Measurements from ENCODE around the gene DEAF1. TPM values are rescaled to one million over a fixed set of nuclear protein-coding genes. Genes with fewer than 3 reads are reported as not detected.

DEAF1 gene
- total and polyA plus RNA-seq, 10 of the 15 experiments (the other 5 are each of a cell fraction or from before 2014, with no cell fraction given), result 0.68 to 51.3 (median 25.9) TPM

- BruUV-seq (replicated peaks), result no TSS peak
- no peak for ATAC-seq
- no peak for FAIRE-seq
- H4K20me1 ChIP-seq (ENCODE audit: control insufficient read depth, insufficient read depth), result no peaks in the 10 kb centered on the region
- ChIA-PET CTCF (no interaction called here), SMC1A (ENCODE audit: uncharacterized antibody, unreplicated experiment) (no interaction called here), RAD21 (ENCODE audit: unreplicated experiment) (no interaction called here), POLR2A (interaction anchor here (0.6 kb wide), 1 partner anchor 275 kb away, joined by 5 read pairs; no protein-coding TSS in a partner anchor)
- peaks cover 13% of the 10 kb centered on the region for H3K4me1 ChIP-seq (ENCODE audit: control insufficient read depth, insufficient read depth, low read length)
- WGBS (ENCODE audit: insufficient coverage, insufficient replicate concordance, low lambda C conversion rate, missing lambda C conversion rate), result 92% methylated on average over 50 of the region's 50 CpGs
- no peak overlapping the region for H3K4me2 ChIP-seq (ENCODE audit: control insufficient read depth, insufficient read depth)
- H3K27me3 ChIP-seq (replicated peaks in 1 of 2; ENCODE audit: control insufficient read depth in 2 of 2, insufficient read depth in 2 of 2, low read length in 1 of 2), result no peaks in the 10 kb centered on the region
- no peak overlapping the region for H3K4me3 ChIP-seq
- H3K36me3 ChIP-seq (ENCODE audit: control insufficient read depth in 2 of 2, insufficient read depth in 2 of 2, low read length in 1 of 2), result peaks cover 0 to 2% of the 10 kb centered on the region in 2 experiments; a peak in 3 of 4 replicates
- no peak overlapping the region for H3K27ac ChIP-seq (ENCODE audit: control insufficient read depth, insufficient read depth)
- no peak for DNase-seq (ENCODE audit: low read depth, low spot score)
- H3K9me3 ChIP-seq (replicated peaks; ENCODE audit: control insufficient read depth, insufficient read depth, low read length), result no peaks in the 10 kb centered on the region
- no peak overlapping the region for H3K9ac ChIP-seq (ENCODE audit: control insufficient read depth, insufficient read depth, low read length)
- no peak overlapping the region for H2AFZ ChIP-seq (ENCODE audit: control insufficient read depth, low read depth, low read length)
- H3K79me2 ChIP-seq (ENCODE audit: control insufficient read depth, insufficient read depth, low read length), result no peaks in the 10 kb centered on the region
- intact Hi-C loops (cut with micrococcal nuclease; ENCODE audit: unreplicated experiment) (no loop called here), in situ Hi-C loops (cut with MboI) (no loop called here)
- TF ChIP-seq POLR2A (IDR thresholded peaks at IDR 0.05; ENCODE audit: low read depth, low read length) (0 out of 2 replicates have a peak, but pooled peaks have one; percentile 16), PRDM15 (CRISPR knock-in tag; IDR thresholded peaks at IDR 0.05) (no peak)
Measured at GRCh38 chr11:643849-644738, 50.9 kb downstream of the DEAF1 start.

All from GM12878 (cell line).